Activated CD8-positive, alpha-beta T cell treated with anti-CD3 and anti-CD28 coated beads, Interleukin-2, amount 10 ng/mL, durations not matched to agents 7 days and 5 days (primary cell): ENCODE results near the gene ATP5PO. TPM values are rescaled to one million over a fixed set of nuclear protein-coding genes. Genes with fewer than 3 reads are reported as not detected.
"Not testable (repeated sequence)": the region's sequence is repeated elsewhere in the genome, so short reads cannot be mapped to it uniquely, and the experiment has no call there.

Experiments used
- ATAC-seq: fragments of 150-1000 bp; cut with Tn5 transposase; one replicate; pipeline ENCODE4 v1.10.0; 2021; ENCODE audit warnings: moderate library complexity
- CTCF ChIA-PET: fragments of 350-600 bp; sonication (Branson Sonifier 250); formaldehyde crosslinking; loops from one replicate; lab custom pipeline; 2021; ENCODE audit warnings: antibody characterized with exemption; lab: Charles Lee
- POLR2A ChIA-PET: fragments of 350-600 bp; sonication (Branson Sonifier 250); formaldehyde crosslinking; loops from one replicate; lab custom pipeline; 2021; ENCODE audit warnings: antibody characterized with exemption; lab: Charles Lee
- DNase-seq: peaks from one replicate; pipeline ENCODE4 v3.0.0-alpha.2; 2020
- H3K27ac Mint-ChIP-seq: one replicate; pipeline ENCODE4 v1.8.0; 2021; ENCODE audit warnings: mild to moderate bottlenecking, mixed read lengths
- H3K27me3 Mint-ChIP-seq: one replicate; pipeline ENCODE4 v1.8.0; 2021; ENCODE audit warnings: low read depth, mixed read lengths
- H3K36me3 Mint-ChIP-seq: one replicate; pipeline ENCODE4 v1.8.0; 2021; ENCODE audit warnings: low read depth, mixed read lengths
- H3K4me1 Mint-ChIP-seq: one replicate; pipeline ENCODE4 v1.8.0; 2021; ENCODE audit warnings: low read depth, mixed read lengths
- H3K4me3 Mint-ChIP-seq: one replicate; pipeline ENCODE4 v1.8.0; 2021; ENCODE audit warnings: mild to moderate bottlenecking, mixed read lengths
- H3K9me3 Mint-ChIP-seq: one replicate; pipeline ENCODE4 v1.8.0; 2022; ENCODE audit warnings: mixed read lengths; ENCODE audit not compliant: insufficient read depth
- total RNA-seq, 2 experiments: library from RNA; stranded (reverse); gene quantifications; one replicate each; pipeline ENCODE4 v1.2.3, GENCODE V29; 2021

The ATP5PO gene
- total RNA-seq, 2 experiments from 2014 or later = 229 to 231 TPM

- H3K36me3 Mint-ChIP-seq = peaks cover 75% of the 10 kb centered on the region
- POLR2A ChIA-PET = interaction anchor here (10.5 kb wide), 1 partner anchor 8 kb away, joined by 224 read pairs; no protein-coding TSS in a partner anchor
- ATAC-seq (no peak), DNase-seq (no peak)
- H3K4me1 Mint-ChIP-seq = peaks cover 65% of the 10 kb centered on the region
- CTCF ChIA-PET = interaction anchor here (3.5 kb wide), 1 partner anchor 16 kb away, joined by 21 read pairs; no protein-coding TSS in a partner anchor
- H3K27ac Mint-ChIP-seq = no peak overlapping the region
- H3K4me3 Mint-ChIP-seq = no peak overlapping the region
- no peaks in the 10 kb centered on the region for H3K27me3 Mint-ChIP-seq
- peaks cover 10% of the 10 kb centered on the region for H3K9me3 Mint-ChIP-seq
Measured at GRCh38 chr21:33940164-33940880, 24.7 kb upstream of the ATP5PO start.

- H3K9me3 Mint-ChIP-seq = peaks cover 5% of the 10 kb centered on the region
- ChIA-PET CTCF (interaction anchor here (1.0 to 1.9 kb wide), 5 partner anchors 9 to 409 kb away, joined by 3 to 10 read pairs (median 4); no protein-coding TSS in a partner anchor), POLR2A (interaction anchor here (10.5 kb wide), 1 partner anchor 9 kb away, joined by 224 read pairs; no protein-coding TSS in a partner anchor)
- DNase-seq = peak; percentile 5
- H3K27ac Mint-ChIP-seq = peak overlapping the region; percentile 20
- H3K36me3 Mint-ChIP-seq = peaks cover 72% of the 10 kb centered on the region
- no peak for ATAC-seq
- H3K4me3 Mint-ChIP-seq = no peak overlapping the region
- H3K27me3 Mint-ChIP-seq = no peaks in the 10 kb centered on the region
- H3K4me1 Mint-ChIP-seq = peaks cover 64% of the 10 kb centered on the region
Measured at GRCh38 chr21:33939226-33939625, 23.6 kb upstream of the ATP5PO start.

- ChIA-PET CTCF (interaction anchor here (1.2 to 1.9 kb wide), 4 partner anchors 9 to 191 kb away, joined by 3 to 10 read pairs (median 6); no protein-coding TSS in a partner anchor), POLR2A (interaction anchor here (10.5 kb wide), 1 partner anchor 10 kb away, joined by 224 read pairs; no protein-coding TSS in a partner anchor)
- H3K9me3 Mint-ChIP-seq = peaks cover 5% of the 10 kb centered on the region
- H3K27me3 Mint-ChIP-seq = no peaks in the 10 kb centered on the region
- no peak for DNase-seq
- no peak for ATAC-seq
- H3K4me1 Mint-ChIP-seq = peaks cover 70% of the 10 kb centered on the region
- H3K4me3 Mint-ChIP-seq = no peak overlapping the region
- peak overlapping the region; percentile 91 for H3K27ac Mint-ChIP-seq
- H3K36me3 Mint-ChIP-seq = peaks cover 67% of the 10 kb centered on the region
Measured at GRCh38 chr21:33938381-33938780, 22.8 kb upstream of the ATP5PO start.

GRCh38 chr21:33937931-33938339 lies 22.3 kb upstream of the ATP5PO start:
- no peaks in the 10 kb centered on the region for H3K27me3 Mint-ChIP-seq
- CTCF ChIA-PET = interaction anchor here (1.2 to 2.1 kb wide), 5 partner anchors 10 to 191 kb away, joined by 3 to 13 read pairs (median 7); no protein-coding TSS in a partner anchor
- H3K4me3 Mint-ChIP-seq = peak overlapping the region; percentile 15
- peak overlapping the region; percentile 91 for H3K27ac Mint-ChIP-seq
- POLR2A ChIA-PET = interaction anchor here (10.5 kb wide), 1 partner anchor 11 kb away, joined by 224 read pairs; no protein-coding TSS in a partner anchor
- DNase-seq (peak; percentile 39), ATAC-seq (peak; percentile 26)
- peaks cover 67% of the 10 kb centered on the region for H3K36me3 Mint-ChIP-seq
- peaks cover 75% of the 10 kb centered on the region for H3K4me1 Mint-ChIP-seq
- peaks cover 5% of the 10 kb centered on the region for H3K9me3 Mint-ChIP-seq

- Mint-ChIP-seq H3K36me3 (peaks cover 68% of the 10 kb centered on the region), H3K4me1 (peaks cover 78% of the 10 kb centered on the region), H3K27ac (peak overlapping the region; percentile 91), H3K27me3 (no peaks in the 10 kb centered on the region), H3K4me3 (peak overlapping the region; percentile 53), H3K9me3 (peaks cover 5% of the 10 kb centered on the region)
- ATAC-seq (peak; percentile 34), DNase-seq (peak; percentile 22)
- ChIA-PET POLR2A (interaction anchor here (1.1 to 10.5 kb wide), 2 partner anchors 9 to 12 kb away, joined by 6 to 224 read pairs; no protein-coding TSS in a partner anchor), CTCF (interaction anchor here (0.9 to 5.6 kb wide), 6 partner anchors 9 to 192 kb away, joined by 3 to 52 read pairs (median 8); partner anchors contain the start of genes MRPS6 and SLC5A3)
Measured at GRCh38 chr21:33937146-33937545, 21.5 kb upstream of the ATP5PO start.

- peaks cover 5% of the 10 kb centered on the region for H3K9me3 Mint-ChIP-seq
- peaks cover 81% of the 10 kb centered on the region for H3K4me1 Mint-ChIP-seq
- H3K27ac Mint-ChIP-seq = peak overlapping the region; percentile 91
- DNase-seq (peak; percentile 38), ATAC-seq (peak; percentile 64)
- H3K36me3 Mint-ChIP-seq = peaks cover 71% of the 10 kb centered on the region
- no peaks in the 10 kb centered on the region for H3K27me3 Mint-ChIP-seq
- ChIA-PET CTCF (interaction anchor here (0.9 to 5.6 kb wide), 7 partner anchors 10 to 416 kb away, joined by 3 to 52 read pairs (median 6); partner anchors contain the start of genes MRPS6 and SLC5A3), POLR2A (interaction anchor here (0.6 to 10.5 kb wide), 3 partner anchors 9 to 13 kb away, joined by 3 to 224 read pairs (median 6); no protein-coding TSS in a partner anchor)
- peak overlapping the region; percentile 53 for H3K4me3 Mint-ChIP-seq
Measured at GRCh38 chr21:33936301-33937038, 20.9 kb upstream of the ATP5PO start.

GRCh38 chr21:33932731-33933130 lies 17.1 kb upstream of the ATP5PO start:
- Mint-ChIP-seq H3K4me3 (peak overlapping the region; percentile 92), H3K9me3 (no peaks in the 10 kb centered on the region), H3K27ac (peak overlapping the region; percentile 98), H3K4me1 (peaks cover 51% of the 10 kb centered on the region), H3K36me3 (peaks cover 43% of the 10 kb centered on the region), H3K27me3 (no peaks in the 10 kb centered on the region)
- ChIA-PET CTCF (interaction anchor here (0.7 to 5.6 kb wide), 8 partner anchors 9 to 269 kb away, joined by 3 to 52 read pairs (median 4); partner anchors contain the start of genes MRPS6 and SLC5A3), POLR2A (interaction anchor here (1.3 to 10.5 kb wide), 8 partner anchors 11 to 390 kb away, joined by 3 to 224 read pairs (median 4); partner anchors contain the start of genes MRPS6, SLC5A3 and SON)
- DNase-seq (no peak), ATAC-seq (no peak)

- DNase-seq = no peak
Measured at GRCh38 chr21:33931799-33932390, 16.3 kb upstream of the ATP5PO start.

GRCh38 chr21:33931052-33931798 lies 15.6 kb upstream of the ATP5PO start:
- peak overlapping the region; percentile 92 for H3K4me3 Mint-ChIP-seq
- peak; percentile 73 for DNase-seq
- CTCF ChIA-PET = interaction anchor here (1.0 to 1.8 kb wide), 5 partner anchors 17 to 417 kb away, joined by 3 to 8 read pairs (median 4); no protein-coding TSS in a partner anchor
- POLR2A ChIA-PET = interaction anchor here (0.7 to 10.5 kb wide), 12 partner anchors 14 to 271 kb away, joined by 3 to 224 read pairs (median 4); partner anchors contain the start of genes MRPS6 and SLC5A3
- H3K9me3 Mint-ChIP-seq, H3K27me3 Mint-ChIP-seq: not testable (repeated sequence)
- H3K4me1 Mint-ChIP-seq = peaks cover 36% of the 10 kb centered on the region
- H3K36me3 Mint-ChIP-seq = peaks cover 33% of the 10 kb centered on the region
- peak; percentile 91 for ATAC-seq
- peak overlapping the region; percentile 98 for H3K27ac Mint-ChIP-seq

More at GRCh38 chr21:33931799-33932390, 16.3 kb upstream of the ATP5PO start:
- CTCF ChIA-PET = interaction anchor here (1.0 to 5.6 kb wide), 7 partner anchors 8 to 416 kb away, joined by 3 to 52 read pairs (median 4); no protein-coding TSS in a partner anchor
- peak overlapping the region; percentile 98 for H3K27ac Mint-ChIP-seq
- POLR2A ChIA-PET = interaction anchor here (0.7 to 10.5 kb wide), 11 partner anchors 13 to 270 kb away, joined by 3 to 224 read pairs (median 5); partner anchors contain the start of genes MRPS6 and SLC5A3
- peaks cover 43% of the 10 kb centered on the region for H3K4me1 Mint-ChIP-seq
- peak; percentile 44 for ATAC-seq
- peak overlapping the region; percentile 92 for H3K4me3 Mint-ChIP-seq
- no peaks in the 10 kb centered on the region for H3K9me3 Mint-ChIP-seq
- no peaks in the 10 kb centered on the region for H3K27me3 Mint-ChIP-seq
- H3K36me3 Mint-ChIP-seq = peaks cover 38% of the 10 kb centered on the region

- H3K9me3 Mint-ChIP-seq, H3K4me3 Mint-ChIP-seq, CTCF ChIA-PET, ATAC-seq, POLR2A ChIA-PET, H3K27me3 Mint-ChIP-seq, H3K27ac Mint-ChIP-seq, DNase-seq, H3K36me3 Mint-ChIP-seq: not testable (repeated sequence)
- H3K4me1 Mint-ChIP-seq = peaks cover 15% of the 10 kb centered on the region
Measured at GRCh38 chr21:33926248-33926647, 10.6 kb upstream of the ATP5PO start.
